Endothelial cell of umbilical vein (primary cell): ENCODE results near the gene UBE2Q1. TPM values are rescaled to one million over a fixed set of nuclear protein-coding genes. Genes with fewer than 3 reads are reported as not detected.

Experiments
- BruUV-seq: library from RNA; stranded (reverse); fragments of 400-500 nt; replicated peaks from 2 replicates; lab custom pipeline; 2021; lab: Mats Ljungman, UMichigan
- CTCF ChIA-PET: fragments of 300-600, 350-600 bp; sonication (Branson Sonifier 250); formaldehyde crosslinking; loops from one replicate; lab custom pipeline; 2021; ENCODE audit warnings: antibody characterized with exemption, inconsistent platforms; lab: Charles Lee
- POLR2A ChIA-PET: fragments of 300-600, 350-600 bp; sonication (Branson Sonifier 250); formaldehyde crosslinking; loops from one replicate; lab custom pipeline; 2021; ENCODE audit warnings: antibody characterized with exemption, inconsistent platforms; lab: Charles Lee
- DNase-seq: peaks from one replicate; pipeline ENCODE4 v3.0.0-alpha.2; 2011; ENCODE audit warnings: low read depth, low spot score
- FAIRE-seq: peaks from 2 replicates; lab custom pipeline; 2011; peaks lifted over from hg19 to GRCh38; lab: Jason Lieb, UNC
- H2AFZ ChIP-seq: 2 replicates; pipeline ENCODE4 v1.6.0; 2012; ENCODE audit warnings: low read depth, low read length, control low read depth, inconsistent platforms
- H3K27ac ChIP-seq: 2 replicates; pipeline ENCODE4 v1.5.1; 2011; ENCODE audit warnings: low read depth, mild to moderate bottlenecking, control low read depth, low read length, moderate library complexity; ENCODE audit not compliant: insufficient read depth
- H3K27me3 ChIP-seq, 2 experiments: 2 replicates each; pipeline versions ENCODE4 v1.6.0 to v1.6.1; 2011; ENCODE audit warnings: low read length in 2 of 2, mixed read lengths in 1 of 2; ENCODE audit not compliant: control insufficient read depth in 2 of 2, insufficient read depth in 2 of 2
- H3K36me3 ChIP-seq, 2 experiments: 2 replicates in 1 of 2; 3 replicates in 1 of 2; pipeline ENCODE4 v1.5.1; 2011; ENCODE audit warnings: low read length in 2 of 2, mild to moderate bottlenecking in 1 of 2, moderate library complexity in 1 of 2; ENCODE audit not compliant: control insufficient read depth in 2 of 2, insufficient read depth in 2 of 2; ENCODE audit errors: extremely low read depth in 1 of 2
- H3K4me1 ChIP-seq: 3 replicates; pipeline ENCODE4 v1.5.1; 2011; ENCODE audit warnings: mild to moderate bottlenecking, low read length; ENCODE audit not compliant: control insufficient read depth, insufficient read depth; ENCODE audit errors: extremely low read depth
- H3K4me2 ChIP-seq: 2 replicates; pipeline ENCODE4 v1.6.1; 2011; ENCODE audit warnings: low read length, control low read depth, mixed read lengths; ENCODE audit not compliant: insufficient read depth
- H3K4me3 ChIP-seq, 3 experiments: fragments of 200-600 bp in 1 of 3; sonication (generic), shearing (Covaris generic) in 1 of 3; replicated peaks in 1 of 3; 2 replicates each; pipeline ENCODE4 v1.5.1; 2011 to 2016; ENCODE audit warnings: control low read depth in 3 of 3, low read length in 3 of 3, mild to moderate bottlenecking in 2 of 3, inconsistent platforms in 1 of 3, low read depth in 1 of 3, moderate library complexity in 1 of 3; ENCODE audit not compliant: insufficient read depth in 1 of 3
- H3K79me2 ChIP-seq: 2 replicates; pipeline ENCODE4 v1.6.0; 2012; ENCODE audit warnings: low read length, inconsistent platforms; ENCODE audit not compliant: control insufficient read depth, insufficient read depth
- H3K9ac ChIP-seq: replicated peaks from 2 replicates; pipeline ENCODE3; 2011; ENCODE audit warnings: low read length, control low read depth; ENCODE audit not compliant: insufficient read depth; ENCODE audit errors: extremely low read depth
- H3K9me1 ChIP-seq: replicated peaks from 3 replicates; pipeline ENCODE4 v1.6.0; 2011; ENCODE audit warnings: mild to moderate bottlenecking, low read length; ENCODE audit not compliant: control insufficient read depth, insufficient read depth; ENCODE audit errors: extremely low read depth
- H3K9me3 ChIP-seq: replicated peaks from 2 replicates; pipeline ENCODE4 v1.5.1; 2012; ENCODE audit warnings: low read length, inconsistent platforms; ENCODE audit not compliant: control insufficient read depth, insufficient read depth
- H4K20me1 ChIP-seq: replicated peaks from 2 replicates; pipeline ENCODE3; 2011; ENCODE audit warnings: mild to moderate bottlenecking, low read length; ENCODE audit not compliant: control insufficient read depth, insufficient read depth; ENCODE audit errors: extremely low read depth
- CTCF ChIP-seq, 2 donors: IDR thresholded peaks; 1 replicate in 1 of 2; 2 replicates in 1 of 2; pipeline ENCODE4 v1.5.1; 2011; ENCODE audit warnings: low read length in 2 of 2, mild to moderate bottlenecking in 2 of 2, moderate library complexity in 2 of 2, control low read depth in 1 of 2, inconsistent platforms in 1 of 2, low read depth in 1 of 2; ENCODE audit not compliant: insufficient read depth in 1 of 2; ENCODE audit errors: extremely low read depth in 1 of 2
- EZH2 ChIP-seq: IDR thresholded peaks from 2 replicates; pipeline ENCODE4 v1.6.1; 2012; ENCODE audit warnings: borderline replicate concordance, low read depth, mild to moderate bottlenecking, moderate library complexity, low read length, inconsistent platforms; ENCODE audit not compliant: severe bottlenecking
- FOS ChIP-seq: IDR thresholded peaks from 2 replicates; pipeline ENCODE4 v1.6.1; 2011; ENCODE audit warnings: mild to moderate bottlenecking, low read length, moderate library complexity, borderline replicate concordance; ENCODE audit not compliant: insufficient read depth
- GATA2 ChIP-seq: IDR thresholded peaks from 2 replicates; pipeline ENCODE4 v1.7.0; 2011; ENCODE audit warnings: low read depth, mild to moderate bottlenecking, moderate library complexity, mixed read lengths, low read length; ENCODE audit not compliant: insufficient read length, insufficient read depth
- JUN ChIP-seq: IDR thresholded peaks from 2 replicates; pipeline ENCODE4 v1.6.1; 2011; ENCODE audit warnings: borderline replicate concordance, low read depth; ENCODE audit not compliant: insufficient read length, insufficient read depth
- MAX ChIP-seq: IDR thresholded peaks from 2 replicates; pipeline ENCODE4 v1.6.1; 2011; ENCODE audit not compliant: insufficient read depth, insufficient read length
- MYC ChIP-seq: IDR thresholded peaks from one replicate; pipeline ENCODE4 v1.6.1; 2011; ENCODE audit warnings: mild to moderate bottlenecking, low read depth, low read length
- POLR2A ChIP-seq: IDR thresholded peaks from 2 replicates; pipeline ENCODE4 v1.6.1; 2012; ENCODE audit warnings: low read depth, mild to moderate bottlenecking, control low read depth, low read length
- POLR2AphosphoS5 ChIP-seq: IDR thresholded peaks from 2 replicates; pipeline ENCODE4 v1.6.1; 2012; ENCODE audit warnings: low read depth, mild to moderate bottlenecking, control low read depth, low read length, moderate library complexity; ENCODE audit not compliant: insufficient read depth
- dilution Hi-C: fragments of 300-500 bp; cut with MboI; formaldehyde crosslinking; loops from one replicate; pipeline ENCODE4 v1.15.0; 2019; ENCODE audit warnings: low sequenced_read_pairs; ENCODE audit not compliant: extremely low pct_ligation_motif_present
- intact Hi-C: fragments of 100-400 bp; cut with micrococcal nuclease; formaldehyde crosslinking; loops from one replicate; pipeline ENCODE4 v1.10.0; 2022
- polyA plus RNA-seq, 4 experiments: library from polyadenylated mRNA; depleted of rRNA in 3 of 4; stranded (reverse) in 3 of 4; unstranded in 1 of 4; fragments of >200 nt; gene quantifications; 2 replicates each; pipeline versions ENCODE4 v1.2.1 to v1.2.3, GENCODE V29; 2011 to 2012; ENCODE audit warnings: missing spikeins in 1 of 4
- total RNA-seq: library from RNA; stranded (reverse); gene quantifications from 2 replicates; pipeline ENCODE4 v1.2.3, GENCODE V29; 2021

The UBE2Q1 gene
- total and polyA plus RNA-seq, 2 donors (not counting 3 experiments of a cell fraction or from before 2014, with no cell fraction given): 16.5 to 85.4 TPM

- intact Hi-C loops: no loop called here
- no TSS peak for BruUV-seq
- FAIRE-seq (no peak), DNase-seq (no peak)
- H3K36me3 ChIP-seq: peaks cover 38 to 51% of the 10 kb centered on the region in 2 experiments
- TF ChIP-seq POLR2A (no peak), MYC (no peak), GATA2 (no peak), FOS (no peak), JUN (no peak), MAX (no peak), POLR2AphosphoS5 (no peak)
- no peak overlapping the region for H3K9ac ChIP-seq
- no peaks in the 10 kb centered on the region for H4K20me1 ChIP-seq
- peaks cover 12% of the 10 kb centered on the region for H3K79me2 ChIP-seq
- H3K9me3 ChIP-seq: no peaks in the 10 kb centered on the region
- H3K4me2 ChIP-seq: no peak overlapping the region
- dilution Hi-C loops: no loop called here
- ChIA-PET CTCF (interaction anchor here (0.6 to 1.8 kb wide), 3 partner anchors 10 to 35 kb away, joined by 3 to 4 read pairs (median 3); no protein-coding TSS in a partner anchor), POLR2A (interaction anchor here (0.6 kb wide), 1 partner anchor 867 kb away, joined by 5 read pairs; the partner anchor contains the start of gene INTS3)
- peaks cover 3% of the 10 kb centered on the region for H3K4me1 ChIP-seq
- no peak overlapping the region for H3K4me3 ChIP-seq
- H3K27ac ChIP-seq: no peak overlapping the region
- no peaks in the 10 kb centered on the region for H3K9me1 ChIP-seq
- no peaks in the 10 kb centered on the region for H3K27me3 ChIP-seq
- no peak overlapping the region for H2AFZ ChIP-seq
Observed at GRCh38 chr1:154594811-154595210, 36.3 kb upstream of the UBE2Q1 start.

GRCh38 chr1:154593390-154593789 is 34.9 kb upstream of the UBE2Q1 start:
- Histone ChIP-seq H3K4me3 (no peak overlapping the region), H3K4me1 (no peaks in the 10 kb centered on the region), H3K9me3 (no peaks in the 10 kb centered on the region), H3K79me2 (peaks cover 3% of the 10 kb centered on the region), H3K36me3 (peaks cover 48 to 55% of the 10 kb centered on the region in 2 experiments), H3K27me3 (no peaks in the 10 kb centered on the region), H3K27ac (no peak overlapping the region), H2AFZ (no peak overlapping the region), H3K9me1 (no peaks in the 10 kb centered on the region), H3K4me2 (no peak overlapping the region), H3K9ac (no peak overlapping the region), H4K20me1 (no peaks in the 10 kb centered on the region)
- BruUV-seq: no TSS peak
- dilution Hi-C loops (no loop called here), intact Hi-C loops (no loop called here)
- TF ChIP-seq FOS (no peak), GATA2 (no peak), MAX (no peak), POLR2AphosphoS5 (no peak), MYC (no peak), CTCF (IDR thresholded peaks at IDR 0.05; ENCODE audit: extremely low read depth in 1 of 2, insufficient read depth in 1 of 2, low read depth in 1 of 2, low read length in 2 of 2) (no peak), EZH2 (no peak), POLR2A (no peak), JUN (no peak)
- FAIRE-seq: no peak
- CTCF ChIA-PET: interaction anchor here (1.2 kb wide), 1 partner anchor 34 kb away, joined by 4 read pairs; no protein-coding TSS in a partner anchor
- POLR2A ChIA-PET: no interaction called here
- no peak for DNase-seq
